NCI-H128 (cell line): ENCODE data around the gene HEG1.

Experiments used
- DNase-seq: peaks from one replicate; lab custom pipeline; 2025; ENCODE audit not compliant: unreplicated experiment; lab: John Stamatoyannopoulos, UW

The HEG1 gene

DNA sequence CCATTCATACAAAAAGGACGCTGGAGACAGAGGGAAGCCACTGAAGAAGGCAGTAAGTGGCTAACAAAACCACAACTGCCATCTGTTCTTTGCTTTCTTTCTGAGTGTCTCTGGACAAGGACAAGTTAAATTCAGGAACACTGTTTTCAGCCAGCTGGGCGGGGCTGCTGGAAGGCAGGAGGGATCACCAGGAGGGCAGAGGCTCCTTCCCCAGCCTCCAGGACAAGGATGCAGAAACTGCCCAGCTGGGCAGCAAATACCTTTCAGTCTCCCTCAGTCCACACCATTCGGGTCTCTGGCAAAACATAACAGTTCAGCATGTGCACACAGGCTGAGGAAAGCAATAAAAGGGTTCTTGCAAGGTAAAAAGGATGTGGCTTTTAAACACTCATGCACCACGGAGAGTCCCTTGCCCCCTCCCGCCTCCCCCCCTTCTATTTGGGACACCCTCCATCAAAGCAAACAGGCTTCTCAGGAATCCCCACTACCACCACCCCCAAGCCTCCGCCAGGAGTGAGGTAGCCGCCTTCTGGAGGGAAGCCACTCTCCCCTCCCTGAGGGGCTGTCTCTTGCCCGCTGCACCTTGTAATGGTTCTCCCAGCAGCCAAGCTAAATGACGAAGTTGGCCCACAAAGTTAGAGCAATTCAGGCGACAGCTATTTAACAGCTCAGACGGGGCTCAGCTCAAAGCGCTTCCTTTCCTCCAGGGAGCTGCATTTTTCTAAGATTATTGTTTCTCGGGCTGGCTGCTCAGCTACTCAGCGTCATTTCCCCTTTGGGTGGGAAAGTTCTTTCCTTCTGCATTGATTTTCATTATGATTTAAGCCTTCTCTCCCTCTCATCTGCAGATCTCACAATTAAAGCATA lies 3.8 kb downstream of the HEG1 start:
- DNase-seq: peak; percentile 22

- no peak for DNase-seq
Measured at GRCh38 chr3:125051205-125051604, 4.6 kb downstream of the HEG1 start.

DNA sequence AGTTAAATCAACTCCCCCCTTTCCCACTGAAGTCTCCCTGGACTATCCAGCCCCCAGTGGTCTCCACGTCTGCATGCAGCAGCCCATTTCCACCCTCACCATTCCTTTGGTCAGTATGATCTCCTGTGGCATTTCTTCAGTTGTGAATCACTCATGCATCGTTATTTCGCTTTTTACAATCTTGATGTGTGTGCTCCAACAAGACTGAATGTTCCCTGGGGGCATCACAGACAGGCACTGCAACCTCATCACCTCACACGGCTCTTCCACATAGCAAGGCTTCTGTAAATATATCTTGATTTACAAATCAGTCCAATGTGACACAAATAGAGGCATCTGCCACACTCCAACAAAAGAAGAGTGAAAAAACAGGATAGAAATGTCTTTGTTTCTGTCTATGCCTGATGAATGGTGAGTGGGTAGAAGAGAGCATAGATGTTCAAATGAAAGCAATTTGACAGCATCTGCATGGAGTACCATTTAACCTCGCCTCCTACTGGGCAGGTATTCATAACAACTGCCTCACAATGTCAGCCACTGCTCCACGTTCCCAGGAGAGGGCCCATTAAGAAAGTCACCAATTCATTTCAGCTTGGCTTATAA lies 5.2 kb downstream of the HEG1 start:
- peak; percentile 14 for DNase-seq

DNA sequence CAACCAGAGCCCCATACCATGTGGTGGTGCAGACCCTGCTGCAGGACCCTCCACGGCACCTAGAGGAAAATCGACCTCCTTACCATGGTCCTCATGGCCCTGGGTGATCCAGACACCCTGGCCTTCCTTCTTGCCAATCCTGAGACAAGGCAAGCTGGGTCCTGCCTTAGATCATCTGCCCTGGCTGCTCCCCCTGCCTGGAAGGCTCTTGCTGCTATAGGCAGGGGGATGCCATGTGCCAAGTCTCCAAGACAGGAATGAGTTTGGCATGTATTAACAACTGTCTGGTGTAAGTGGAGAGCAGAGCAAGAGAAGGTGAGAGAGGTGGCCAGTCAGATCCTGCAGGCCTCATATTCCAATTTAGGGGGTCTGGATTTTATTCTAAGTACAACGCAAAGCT lies 7.5 kb downstream of the HEG1 start:
- no peak for DNase-seq

DNA sequence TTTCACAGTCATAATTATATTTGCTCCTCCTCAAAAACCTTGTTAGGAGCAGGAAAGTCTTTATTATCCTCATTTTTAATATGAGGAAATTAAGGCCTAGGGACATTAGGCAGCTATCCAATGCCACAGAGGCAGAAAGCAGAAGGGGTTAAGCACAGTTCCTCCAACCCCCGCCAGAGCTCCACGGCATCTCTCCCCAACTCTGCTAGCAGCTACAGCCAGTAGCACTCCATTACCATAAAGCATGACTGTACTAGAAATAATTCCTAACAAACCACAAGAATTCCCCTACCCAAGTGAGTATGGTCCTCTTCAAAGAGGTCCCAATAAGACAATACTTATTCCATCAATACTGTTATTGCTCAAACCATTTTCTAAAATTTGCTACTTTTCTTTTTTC lies 9.8 kb downstream of the HEG1 start:
- no peak for DNase-seq

DNA sequence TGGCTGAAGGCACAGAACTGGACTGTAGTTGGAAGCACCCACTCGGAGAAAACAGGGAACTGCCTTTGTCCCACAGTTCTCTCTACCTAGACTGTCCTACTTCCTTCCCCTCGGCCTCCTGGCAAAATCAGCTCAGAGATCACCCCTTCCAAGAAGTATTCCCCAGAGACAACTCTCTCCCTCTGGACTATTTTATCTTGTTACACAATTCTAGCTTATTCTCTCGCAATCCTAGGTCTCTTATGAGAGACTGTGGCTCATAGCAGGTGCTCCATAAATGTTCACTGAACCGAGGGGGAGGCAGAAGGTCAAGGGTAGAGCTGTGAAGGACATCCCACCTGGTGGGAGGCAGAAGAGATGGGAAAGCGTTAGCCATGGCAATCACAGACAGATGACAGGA lies 10.6 kb downstream of the HEG1 start:
- no peak for DNase-seq

GRCh38 chr3:125043599-125044151 lies 12.1 kb downstream of the HEG1 start:
- DNase-seq: no peak

DNA sequence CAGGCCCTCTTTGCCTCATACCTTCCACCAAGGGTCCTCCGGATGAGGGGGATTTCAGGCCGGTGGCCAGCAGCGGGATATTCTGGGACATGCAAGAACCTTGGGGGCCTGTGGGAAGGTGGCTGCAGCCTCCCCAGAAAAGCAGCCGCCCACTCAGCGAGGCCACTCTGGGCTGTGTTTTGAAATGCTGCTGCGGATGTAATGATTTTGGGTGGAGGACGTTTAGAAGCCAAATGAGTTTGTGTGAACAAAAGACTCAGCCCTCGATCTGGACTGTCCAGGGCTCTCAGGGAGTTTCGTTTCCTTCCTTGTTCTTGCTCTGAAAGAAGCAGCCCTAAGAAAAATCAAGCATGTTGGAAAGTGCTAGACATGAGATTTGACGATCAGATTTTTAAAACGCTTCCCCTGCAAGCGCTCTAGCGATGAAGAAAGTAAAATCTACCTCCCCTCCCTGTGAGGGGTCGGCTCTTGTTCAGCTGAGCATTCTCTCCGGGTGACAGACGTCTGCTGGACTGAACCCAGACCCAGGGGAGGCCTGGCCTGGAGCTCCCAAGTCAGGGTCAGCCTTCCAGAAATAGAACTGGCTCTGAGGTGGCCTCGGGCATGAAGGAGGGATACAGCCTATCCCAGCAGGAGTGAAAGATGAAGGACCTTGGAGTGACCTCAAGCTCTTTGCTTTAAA lies 12.9 kb downstream of the HEG1 start:
- DNase-seq: no peak

GRCh38 chr3:125039131-125040100 lies 16.4 kb downstream of the HEG1 start:
- DNase-seq: no peak

DNA sequence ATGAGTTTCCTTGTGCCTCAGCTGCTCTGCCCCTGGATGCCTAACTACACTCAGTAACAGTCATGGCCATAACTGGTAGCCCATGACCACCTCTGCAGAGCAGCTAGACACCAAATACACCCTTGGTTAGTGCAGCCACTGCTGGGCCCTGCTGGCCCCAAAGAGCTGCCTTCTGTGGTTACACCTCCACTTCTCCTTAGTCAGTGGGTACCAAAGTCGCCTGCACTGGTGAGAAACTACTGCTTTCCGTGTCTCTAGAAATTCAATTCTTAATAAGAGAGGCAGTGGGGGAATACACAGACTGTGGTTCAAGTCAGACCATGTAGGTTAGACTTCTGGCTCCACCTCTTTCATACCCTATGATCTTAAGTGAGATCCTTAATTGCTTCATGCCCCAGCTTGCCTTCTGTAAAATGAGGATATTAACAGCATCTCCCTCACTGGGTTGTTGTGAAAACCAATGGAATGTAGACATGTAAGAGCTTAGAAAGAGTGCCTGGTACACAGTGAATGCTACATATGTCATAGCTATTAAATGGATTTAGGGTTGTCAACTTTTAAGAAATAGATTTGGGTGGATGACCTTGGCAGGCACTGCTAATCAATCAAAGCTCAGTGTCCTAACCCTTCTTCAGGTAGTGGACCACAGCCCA lies 18.2 kb downstream of the HEG1 start:
- DNase-seq: no peak

DNA sequence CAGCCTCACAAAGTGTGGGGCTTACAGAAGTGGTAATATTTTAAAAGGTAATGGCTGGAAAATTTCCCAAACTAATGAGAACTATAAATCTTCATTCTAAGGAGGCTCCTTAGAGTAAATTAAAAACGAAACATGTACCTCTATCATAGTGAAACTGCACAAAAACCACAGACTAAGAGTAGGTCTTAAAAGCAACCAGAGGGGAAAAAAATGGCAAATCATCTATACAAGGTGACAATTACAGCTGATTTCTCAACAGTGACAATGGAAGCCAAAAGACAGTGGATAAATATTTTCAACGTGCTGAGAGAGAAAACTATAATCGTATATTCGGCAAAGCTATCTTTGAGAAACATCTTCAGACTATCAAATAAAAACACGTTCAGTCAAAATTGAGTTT lies 20.6 kb downstream of the HEG1 start:
- no peak for DNase-seq

GRCh38 chr3:125033616-125034015 lies 22.2 kb downstream of the HEG1 start:
- no peak for DNase-seq

DNA sequence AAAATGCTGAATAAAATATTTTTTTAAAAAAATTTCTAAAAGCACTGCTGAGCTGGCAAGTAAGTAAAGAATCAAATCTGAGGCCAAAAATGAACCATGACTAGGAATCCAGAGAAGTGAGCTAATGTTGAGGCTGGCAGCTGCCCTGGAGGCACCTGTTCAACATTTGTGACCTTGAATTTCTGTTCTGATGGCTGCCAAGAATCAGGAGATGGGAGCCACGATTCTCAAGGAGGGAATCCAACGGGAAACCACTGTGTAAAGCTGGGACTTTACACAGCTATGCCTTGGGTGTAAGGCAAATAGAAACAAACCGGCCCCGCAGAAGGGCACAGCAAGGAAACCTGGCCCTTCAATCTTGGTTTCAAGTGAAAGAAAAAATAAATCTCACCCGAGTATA lies 22.7 kb downstream of the HEG1 start:
- DNase-seq: no peak

GRCh38 chr3:125032683-125033082 lies 23.1 kb downstream of the HEG1 start:
- DNase-seq: no peak

DNA sequence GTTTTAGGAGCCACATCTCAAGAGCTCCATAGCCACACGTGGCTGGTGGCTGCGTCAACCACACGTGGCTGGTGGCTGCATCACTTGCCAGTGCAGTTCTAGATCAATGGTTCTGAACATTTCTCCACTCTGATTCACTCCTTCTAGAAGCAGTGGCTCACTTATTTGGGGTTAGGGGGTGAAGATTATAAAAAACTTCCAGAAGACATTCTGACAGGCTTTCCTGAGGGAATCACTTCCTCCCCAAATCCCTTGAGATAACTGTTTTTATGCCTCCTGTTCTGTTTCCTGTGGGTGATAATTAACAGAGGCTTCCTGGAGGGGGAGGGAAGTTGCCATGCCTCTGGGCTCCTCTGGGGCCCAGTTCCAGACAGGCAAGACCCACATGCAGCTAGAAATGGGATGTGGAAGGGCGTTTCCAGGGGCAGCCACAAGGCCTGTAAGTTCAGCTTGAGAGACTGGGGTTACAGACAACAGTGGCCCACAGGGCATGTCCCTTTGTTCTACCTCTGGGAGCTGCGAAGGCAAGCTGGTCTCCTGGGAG lies 23.6 kb downstream of the HEG1 start:
- no peak for DNase-seq

GRCh38 chr3:125031544-125031943 lies 24.3 kb downstream of the HEG1 start:
- no peak for DNase-seq

GRCh38 chr3:125028657-125029056 lies 27.1 kb downstream of the HEG1 start:
- DNase-seq: no peak

DNA sequence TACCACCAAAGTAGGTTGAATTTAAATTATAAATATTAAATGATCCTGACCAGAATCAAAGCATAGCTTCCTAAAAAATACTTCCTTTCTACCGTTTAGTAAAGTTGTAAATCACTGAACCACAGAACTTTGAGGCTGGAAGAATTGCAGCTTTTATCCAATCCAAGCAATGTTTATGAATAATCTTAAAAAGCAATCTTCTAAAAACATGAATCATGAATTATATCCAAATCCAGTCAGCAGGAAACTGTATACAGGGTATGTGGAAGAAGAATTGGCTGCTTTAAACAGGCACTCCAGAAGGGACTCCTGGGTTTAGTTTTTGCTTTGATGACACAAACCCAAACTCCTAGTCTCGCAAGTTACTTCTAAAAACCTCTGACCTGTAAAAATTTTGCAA lies 30.2 kb downstream of the HEG1 start:
- no peak for DNase-seq

DNA sequence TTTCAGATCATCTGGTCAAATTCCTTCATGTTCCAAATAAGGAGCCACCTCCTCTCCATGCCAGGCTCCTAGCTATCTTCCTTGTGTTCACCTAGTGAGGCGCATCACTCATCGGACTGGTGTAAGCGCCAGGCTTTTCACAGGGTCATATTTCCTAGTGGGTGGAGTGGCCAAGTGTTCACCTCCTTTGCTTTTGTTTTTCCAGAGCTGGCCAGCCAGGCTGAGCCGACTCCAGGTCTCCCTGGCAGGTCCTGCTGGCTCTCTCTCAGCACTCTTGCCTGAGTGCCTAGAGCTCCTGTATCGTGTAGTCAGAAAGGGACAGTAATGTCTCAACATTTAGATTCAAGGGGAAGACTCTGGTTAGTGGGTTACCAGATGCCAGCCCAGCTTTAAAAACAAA lies 31.0 kb downstream of the HEG1 start:
- DNase-seq: no peak
